WTC11 (cell line): Measurements from ENCODE around the gene MYLK. TPM values are rescaled to one million over a fixed set of nuclear protein-coding genes. Genes with fewer than 3 reads are reported as not detected.

Experiments
- ATAC-seq: fragments of 200-7000 bp; cut with Tn5 transposase; 2 replicates; pipeline ENCODE4 v1.10.0; 2021; ENCODE audit warnings: mild to moderate bottlenecking, moderate library complexity
- CTCF ChIA-PET: fragments of 300-600 bp; sonication (Branson Sonifier 250); formaldehyde crosslinking; loops from one replicate; lab custom pipeline; 2021; ENCODE audit warnings: antibody characterized with exemption; lab: Charles Lee
- POLR2A ChIA-PET: fragments of 350-600 bp; sonication (Branson Sonifier 250); formaldehyde crosslinking; loops from one replicate; lab custom pipeline; 2021; ENCODE audit warnings: antibody characterized with exemption; lab: Charles Lee
- DNase-seq: peaks from one replicate; pipeline ENCODE4 v3.0.0; 2021; ENCODE audit warnings: low spot score
- H3K27ac Mint-ChIP-seq: 2 replicates; pipeline ENCODE4 v1.8.0; 2021; ENCODE audit warnings: mixed read lengths
- H3K27me3 Mint-ChIP-seq: 2 replicates; pipeline ENCODE4 v1.8.0; 2021; ENCODE audit warnings: low read depth, mild to moderate bottlenecking, moderate library complexity, mixed read lengths
- H3K36me3 Mint-ChIP-seq: 2 replicates; pipeline ENCODE4 v1.8.0; 2021; ENCODE audit warnings: mixed read lengths
- H3K4me1 Mint-ChIP-seq: 2 replicates; pipeline ENCODE4 v1.8.0; 2022; ENCODE audit warnings: mixed read lengths
- H3K4me3 Mint-ChIP-seq: 2 replicates; pipeline ENCODE4 v1.8.0; 2021; ENCODE audit warnings: mild to moderate bottlenecking, moderate library complexity, mixed read lengths
- H3K9me3 Mint-ChIP-seq: 2 replicates; pipeline ENCODE4 v1.8.0; 2021; ENCODE audit warnings: mixed read lengths
- GRHL2 ChIP-seq: fragments of 250-450 bp; sonication (Bioruptor Pico); IDR thresholded peaks from 2 replicates; pipeline ENCODE4 v1.8.0; 2022; ENCODE audit warnings: mild to moderate bottlenecking, moderate library complexity; ENCODE audit not compliant: insufficient replicate concordance, severe bottlenecking
- KAT7 ChIP-seq: sonication (generic); formaldehyde crosslinking; IDR thresholded peaks from 2 replicates; pipeline ENCODE4 v1.8.1; 2023; ENCODE audit warnings: missing genetic modification reagents, mild to moderate bottlenecking, borderline replicate concordance
- NR1H2 ChIP-seq: sonication (generic); formaldehyde crosslinking; IDR thresholded peaks from 2 replicates; pipeline ENCODE4 v1.9.0; 2021; ENCODE audit warnings: mild to moderate bottlenecking, moderate library complexity, missing genetic modification reagents
- ZNF416 ChIP-seq: fragments of 250-450 bp; sonication (Bioruptor Pico); IDR thresholded peaks from 2 replicates; pipeline ENCODE4 v1.9.0; 2021; ENCODE audit warnings: mild to moderate bottlenecking, inconsistent platforms
- total RNA-seq: library from RNA; stranded (reverse); gene quantifications from 3 replicates; pipeline ENCODE4 v1.2.3, GENCODE V29; 2021
- TF ChIP-seq, protein P1 (sequence below): fragments of 250-450 bp; sonication (Bioruptor Pico); IDR thresholded peaks from 2 replicates; pipeline ENCODE4 v2.1.2; 2022; ENCODE audit warnings: mild to moderate bottlenecking, moderate library complexity
- TF ChIP-seq, protein P2 (sequence below): sonication (generic); formaldehyde crosslinking; IDR thresholded peaks from 2 replicates; pipeline ENCODE4 v1.8.1; 2023; ENCODE audit warnings: mild to moderate bottlenecking, moderate library complexity, missing genetic modification reagents
- TF ChIP-seq, protein P3 (sequence below): fragments of 250-450 bp; sonication (Bioruptor Pico); IDR thresholded peaks from 2 replicates; pipeline ENCODE4 v1.9.0; 2021; ENCODE audit warnings: moderate library complexity, mild to moderate bottlenecking, inconsistent platforms, borderline replicate concordance
- TF ChIP-seq, protein P4 (sequence below): fragments of 250-450 bp; sonication (Bioruptor Pico); IDR thresholded peaks from 2 replicates; pipeline ENCODE4 v1.9.0; 2021; ENCODE audit warnings: mild to moderate bottlenecking, borderline replicate concordance
- TF ChIP-seq, protein P5 (sequence below): sonication (generic); formaldehyde crosslinking; IDR thresholded peaks from 2 replicates; pipeline ENCODE4 v1.8.1; 2022; ENCODE audit warnings: mild to moderate bottlenecking, missing genetic modification reagents, moderate library complexity, borderline replicate concordance
- TF ChIP-seq, protein P6 (sequence below): sonication (generic); formaldehyde crosslinking; IDR thresholded peaks from 2 replicates; pipeline ENCODE4 v1.8.0; 2022; ENCODE audit warnings: mild to moderate bottlenecking, missing genetic modification reagents
- TF ChIP-seq, protein P7 (sequence below): sonication (generic); formaldehyde crosslinking; IDR thresholded peaks from 2 replicates; pipeline ENCODE4 v1.8.0; 2023; ENCODE audit warnings: missing genetic modification reagents, mild to moderate bottlenecking, borderline replicate concordance
- TF ChIP-seq, protein P8 (sequence below): sonication (generic); formaldehyde crosslinking; IDR thresholded peaks from 2 replicates; pipeline ENCODE4 v1.8.0; 2023; ENCODE audit warnings: mild to moderate bottlenecking, missing genetic modification reagents

MYLK gene
- total RNA-seq, 1 experiment from 2014 or later: 10.4 TPM

DNA sequence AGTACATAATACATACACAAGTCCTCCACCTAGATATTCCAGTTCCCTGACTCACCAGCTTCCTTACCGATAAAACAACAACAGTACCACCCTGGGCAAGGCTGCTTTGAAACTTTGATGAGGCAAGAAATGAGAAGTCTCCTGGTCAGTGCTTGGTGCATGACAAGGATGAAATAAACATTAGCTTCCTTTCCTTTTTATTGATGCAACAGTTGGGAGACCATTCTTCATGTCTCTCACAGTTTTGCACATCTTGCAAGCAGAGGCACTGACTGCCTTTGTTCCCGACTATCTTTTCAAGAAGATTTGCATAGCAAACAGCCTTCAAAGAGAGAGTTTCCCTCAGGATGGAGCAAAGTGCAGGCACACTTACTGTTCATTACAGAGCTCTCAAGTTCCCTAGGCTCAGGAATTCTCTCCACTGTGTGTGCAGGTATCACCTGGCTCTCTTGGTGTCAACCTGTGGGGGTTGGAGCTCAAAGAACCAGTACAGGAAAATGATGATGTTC, 65.2 kb downstream of the MYLK start:
- ChIA-PET CTCF (interaction anchor here (0.7 kb wide), 2 partner anchors 15 to 81 kb away, joined by 3 to 4 read pairs; no protein-coding TSS in a partner anchor), POLR2A (interaction anchor here (0.7 kb wide), 2 partner anchors 193 to 295 kb away, joined by 3 to 7 read pairs; no protein-coding TSS in a partner anchor)
- Mint-ChIP-seq H3K27me3 (no peaks in the 10 kb centered on the region), H3K4me1 (peaks cover 15% of the 10 kb centered on the region), H3K9me3 (peaks cover 22% of the 10 kb centered on the region), H3K4me3 (no peak overlapping the region), H3K27ac (no peak overlapping the region), H3K36me3 (peaks cover 9% of the 10 kb centered on the region)
- ATAC-seq (no peak), DNase-seq (no peak)
- TF ChIP-seq, protein P1, sequence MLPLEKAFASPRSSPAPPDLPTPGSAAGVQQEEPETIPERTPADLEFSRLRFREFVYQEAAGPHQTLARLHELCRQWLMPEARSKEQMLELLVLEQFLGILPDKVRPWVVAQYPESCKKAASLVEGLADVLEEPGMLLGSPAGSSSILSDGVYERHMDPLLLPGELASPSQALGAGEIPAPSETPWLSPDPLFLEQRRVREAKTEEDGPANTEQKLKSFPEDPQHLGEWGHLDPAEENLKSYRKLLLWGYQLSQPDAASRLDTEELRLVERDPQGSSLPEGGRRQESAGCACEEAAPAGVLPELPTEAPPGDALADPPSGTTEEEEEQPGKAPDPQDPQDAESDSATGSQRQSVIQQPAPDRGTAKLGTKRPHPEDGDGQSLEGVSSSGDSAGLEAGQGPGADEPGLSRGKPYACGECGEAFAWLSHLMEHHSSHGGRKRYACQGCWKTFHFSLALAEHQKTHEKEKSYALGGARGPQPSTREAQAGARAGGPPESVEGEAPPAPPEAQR: no peak
- TF ChIP-seq, protein P2, sequence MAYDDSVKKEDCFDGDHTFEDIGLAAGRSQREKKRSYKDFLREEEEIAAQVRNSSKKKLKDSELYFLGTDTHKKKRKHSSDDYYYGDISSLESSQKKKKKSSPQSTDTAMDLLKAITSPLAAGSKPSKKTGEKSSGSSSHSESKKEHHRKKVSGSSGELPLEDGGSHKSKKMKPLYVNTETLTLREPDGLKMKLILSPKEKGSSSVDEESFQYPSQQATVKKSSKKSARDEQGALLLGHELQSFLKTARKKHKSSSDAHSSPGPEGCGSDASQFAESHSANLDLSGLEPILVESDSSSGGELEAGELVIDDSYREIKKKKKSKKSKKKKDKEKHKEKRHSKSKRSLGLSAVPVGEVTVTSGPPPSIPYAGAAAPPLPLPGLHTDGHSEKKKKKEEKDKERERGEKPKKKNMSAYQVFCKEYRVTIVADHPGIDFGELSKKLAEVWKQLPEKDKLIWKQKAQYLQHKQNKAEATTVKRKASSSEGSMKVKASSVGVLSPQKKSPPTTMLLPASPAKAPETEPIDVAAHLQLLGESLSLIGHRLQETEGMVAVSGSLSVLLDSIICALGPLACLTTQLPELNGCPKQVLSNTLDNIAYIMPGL: no peak
- TF ChIP-seq, protein P3, sequence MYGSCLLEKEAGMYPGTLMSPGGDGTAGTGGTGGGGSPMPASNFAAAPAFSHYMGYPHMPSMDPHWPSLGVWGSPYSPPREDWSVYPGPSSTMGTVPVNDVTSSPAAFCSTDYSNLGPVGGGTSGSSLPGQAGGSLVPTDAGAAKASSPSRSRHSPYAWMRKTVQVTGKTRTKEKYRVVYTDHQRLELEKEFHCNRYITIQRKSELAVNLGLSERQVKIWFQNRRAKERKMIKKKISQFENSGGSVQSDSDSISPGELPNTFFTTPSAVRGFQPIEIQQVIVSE: no peak
- TF ChIP-seq, protein P4, sequence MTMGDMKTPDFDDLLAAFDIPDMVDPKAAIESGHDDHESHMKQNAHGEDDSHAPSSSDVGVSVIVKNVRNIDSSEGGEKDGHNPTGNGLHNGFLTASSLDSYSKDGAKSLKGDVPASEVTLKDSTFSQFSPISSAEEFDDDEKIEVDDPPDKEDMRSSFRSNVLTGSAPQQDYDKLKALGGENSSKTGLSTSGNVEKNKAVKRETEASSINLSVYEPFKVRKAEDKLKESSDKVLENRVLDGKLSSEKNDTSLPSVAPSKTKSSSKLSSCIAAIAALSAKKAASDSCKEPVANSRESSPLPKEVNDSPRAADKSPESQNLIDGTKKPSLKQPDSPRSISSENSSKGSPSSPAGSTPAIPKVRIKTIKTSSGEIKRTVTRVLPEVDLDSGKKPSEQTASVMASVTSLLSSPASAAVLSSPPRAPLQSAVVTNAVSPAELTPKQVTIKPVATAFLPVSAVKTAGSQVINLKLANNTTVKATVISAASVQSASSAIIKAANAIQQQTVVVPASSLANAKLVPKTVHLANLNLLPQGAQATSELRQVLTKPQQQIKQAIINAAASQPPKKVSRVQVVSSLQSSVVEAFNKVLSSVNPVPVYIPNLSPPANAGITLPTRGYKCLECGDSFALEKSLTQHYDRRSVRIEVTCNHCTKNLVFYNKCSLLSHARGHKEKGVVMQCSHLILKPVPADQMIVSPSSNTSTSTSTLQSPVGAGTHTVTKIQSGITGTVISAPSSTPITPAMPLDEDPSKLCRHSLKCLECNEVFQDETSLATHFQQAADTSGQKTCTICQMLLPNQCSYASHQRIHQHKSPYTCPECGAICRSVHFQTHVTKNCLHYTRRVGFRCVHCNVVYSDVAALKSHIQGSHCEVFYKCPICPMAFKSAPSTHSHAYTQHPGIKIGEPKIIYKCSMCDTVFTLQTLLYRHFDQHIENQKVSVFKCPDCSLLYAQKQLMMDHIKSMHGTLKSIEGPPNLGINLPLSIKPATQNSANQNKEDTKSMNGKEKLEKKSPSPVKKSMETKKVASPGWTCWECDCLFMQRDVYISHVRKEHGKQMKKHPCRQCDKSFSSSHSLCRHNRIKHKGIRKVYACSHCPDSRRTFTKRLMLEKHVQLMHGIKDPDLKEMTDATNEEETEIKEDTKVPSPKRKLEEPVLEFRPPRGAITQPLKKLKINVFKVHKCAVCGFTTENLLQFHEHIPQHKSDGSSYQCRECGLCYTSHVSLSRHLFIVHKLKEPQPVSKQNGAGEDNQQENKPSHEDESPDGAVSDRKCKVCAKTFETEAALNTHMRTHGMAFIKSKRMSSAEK (CRISPR knock-in tag): no peak
- TF ChIP-seq, protein P5, sequence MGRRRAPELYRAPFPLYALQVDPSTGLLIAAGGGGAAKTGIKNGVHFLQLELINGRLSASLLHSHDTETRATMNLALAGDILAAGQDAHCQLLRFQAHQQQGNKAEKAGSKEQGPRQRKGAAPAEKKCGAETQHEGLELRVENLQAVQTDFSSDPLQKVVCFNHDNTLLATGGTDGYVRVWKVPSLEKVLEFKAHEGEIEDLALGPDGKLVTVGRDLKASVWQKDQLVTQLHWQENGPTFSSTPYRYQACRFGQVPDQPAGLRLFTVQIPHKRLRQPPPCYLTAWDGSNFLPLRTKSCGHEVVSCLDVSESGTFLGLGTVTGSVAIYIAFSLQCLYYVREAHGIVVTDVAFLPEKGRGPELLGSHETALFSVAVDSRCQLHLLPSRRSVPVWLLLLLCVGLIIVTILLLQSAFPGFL (CRISPR knock-in tag): no peak
- TF ChIP-seq, protein P6, sequence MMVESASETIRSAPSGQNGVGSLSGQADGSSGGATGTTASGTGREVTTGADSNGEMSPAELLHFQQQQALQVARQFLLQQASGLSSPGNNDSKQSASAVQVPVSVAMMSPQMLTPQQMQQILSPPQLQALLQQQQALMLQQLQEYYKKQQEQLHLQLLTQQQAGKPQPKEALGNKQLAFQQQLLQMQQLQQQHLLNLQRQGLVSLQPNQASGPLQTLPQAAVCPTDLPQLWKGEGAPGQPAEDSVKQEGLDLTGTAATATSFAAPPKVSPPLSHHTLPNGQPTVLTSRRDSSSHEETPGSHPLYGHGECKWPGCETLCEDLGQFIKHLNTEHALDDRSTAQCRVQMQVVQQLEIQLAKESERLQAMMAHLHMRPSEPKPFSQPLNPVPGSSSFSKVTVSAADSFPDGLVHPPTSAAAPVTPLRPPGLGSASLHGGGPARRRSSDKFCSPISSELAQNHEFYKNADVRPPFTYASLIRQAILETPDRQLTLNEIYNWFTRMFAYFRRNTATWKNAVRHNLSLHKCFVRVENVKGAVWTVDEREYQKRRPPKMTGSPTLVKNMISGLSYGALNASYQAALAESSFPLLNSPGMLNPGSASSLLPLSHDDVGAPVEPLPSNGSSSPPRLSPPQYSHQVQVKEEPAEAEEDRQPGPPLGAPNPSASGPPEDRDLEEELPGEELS (CRISPR knock-in tag): no peak
- TF ChIP-seq, protein P7, sequence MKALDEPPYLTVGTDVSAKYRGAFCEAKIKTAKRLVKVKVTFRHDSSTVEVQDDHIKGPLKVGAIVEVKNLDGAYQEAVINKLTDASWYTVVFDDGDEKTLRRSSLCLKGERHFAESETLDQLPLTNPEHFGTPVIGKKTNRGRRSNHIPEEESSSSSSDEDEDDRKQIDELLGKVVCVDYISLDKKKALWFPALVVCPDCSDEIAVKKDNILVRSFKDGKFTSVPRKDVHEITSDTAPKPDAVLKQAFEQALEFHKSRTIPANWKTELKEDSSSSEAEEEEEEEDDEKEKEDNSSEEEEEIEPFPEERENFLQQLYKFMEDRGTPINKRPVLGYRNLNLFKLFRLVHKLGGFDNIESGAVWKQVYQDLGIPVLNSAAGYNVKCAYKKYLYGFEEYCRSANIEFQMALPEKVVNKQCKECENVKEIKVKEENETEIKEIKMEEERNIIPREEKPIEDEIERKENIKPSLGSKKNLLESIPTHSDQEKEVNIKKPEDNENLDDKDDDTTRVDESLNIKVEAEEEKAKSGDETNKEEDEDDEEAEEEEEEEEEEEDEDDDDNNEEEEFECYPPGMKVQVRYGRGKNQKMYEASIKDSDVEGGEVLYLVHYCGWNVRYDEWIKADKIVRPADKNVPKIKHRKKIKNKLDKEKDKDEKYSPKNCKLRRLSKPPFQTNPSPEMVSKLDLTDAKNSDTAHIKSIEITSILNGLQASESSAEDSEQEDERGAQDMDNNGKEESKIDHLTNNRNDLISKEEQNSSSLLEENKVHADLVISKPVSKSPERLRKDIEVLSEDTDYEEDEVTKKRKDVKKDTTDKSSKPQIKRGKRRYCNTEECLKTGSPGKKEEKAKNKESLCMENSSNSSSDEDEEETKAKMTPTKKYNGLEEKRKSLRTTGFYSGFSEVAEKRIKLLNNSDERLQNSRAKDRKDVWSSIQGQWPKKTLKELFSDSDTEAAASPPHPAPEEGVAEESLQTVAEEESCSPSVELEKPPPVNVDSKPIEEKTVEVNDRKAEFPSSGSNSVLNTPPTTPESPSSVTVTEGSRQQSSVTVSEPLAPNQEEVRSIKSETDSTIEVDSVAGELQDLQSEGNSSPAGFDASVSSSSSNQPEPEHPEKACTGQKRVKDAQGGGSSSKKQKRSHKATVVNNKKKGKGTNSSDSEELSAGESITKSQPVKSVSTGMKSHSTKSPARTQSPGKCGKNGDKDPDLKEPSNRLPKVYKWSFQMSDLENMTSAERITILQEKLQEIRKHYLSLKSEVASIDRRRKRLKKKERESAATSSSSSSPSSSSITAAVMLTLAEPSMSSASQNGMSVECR (CRISPR knock-in tag): no peak
- no peak for TF ChIP-seq GRHL2 (CRISPR knock-in tag)
- no peak for TF ChIP-seq KAT7 (CRISPR knock-in tag)
- TF ChIP-seq ZNF416 (CRISPR knock-in tag): no peak
- no peak for TF ChIP-seq NR1H2 (CRISPR knock-in tag)
- TF ChIP-seq, protein P8, sequence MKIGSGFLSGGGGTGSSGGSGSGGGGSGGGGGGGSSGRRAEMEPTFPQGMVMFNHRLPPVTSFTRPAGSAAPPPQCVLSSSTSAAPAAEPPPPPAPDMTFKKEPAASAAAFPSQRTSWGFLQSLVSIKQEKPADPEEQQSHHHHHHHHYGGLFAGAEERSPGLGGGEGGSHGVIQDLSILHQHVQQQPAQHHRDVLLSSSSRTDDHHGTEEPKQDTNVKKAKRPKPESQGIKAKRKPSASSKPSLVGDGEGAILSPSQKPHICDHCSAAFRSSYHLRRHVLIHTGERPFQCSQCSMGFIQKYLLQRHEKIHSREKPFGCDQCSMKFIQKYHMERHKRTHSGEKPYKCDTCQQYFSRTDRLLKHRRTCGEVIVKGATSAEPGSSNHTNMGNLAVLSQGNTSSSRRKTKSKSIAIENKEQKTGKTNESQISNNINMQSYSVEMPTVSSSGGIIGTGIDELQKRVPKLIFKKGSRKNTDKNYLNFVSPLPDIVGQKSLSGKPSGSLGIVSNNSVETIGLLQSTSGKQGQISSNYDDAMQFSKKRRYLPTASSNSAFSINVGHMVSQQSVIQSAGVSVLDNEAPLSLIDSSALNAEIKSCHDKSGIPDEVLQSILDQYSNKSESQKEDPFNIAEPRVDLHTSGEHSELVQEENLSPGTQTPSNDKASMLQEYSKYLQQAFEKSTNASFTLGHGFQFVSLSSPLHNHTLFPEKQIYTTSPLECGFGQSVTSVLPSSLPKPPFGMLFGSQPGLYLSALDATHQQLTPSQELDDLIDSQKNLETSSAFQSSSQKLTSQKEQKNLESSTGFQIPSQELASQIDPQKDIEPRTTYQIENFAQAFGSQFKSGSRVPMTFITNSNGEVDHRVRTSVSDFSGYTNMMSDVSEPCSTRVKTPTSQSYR (CRISPR knock-in tag): no peak
